Sigmoid colon (tissue), 7 donors: Measurements from ENCODE around the gene RAD17. TPM values are rescaled to one million over a fixed set of nuclear protein-coding genes. Genes with fewer than 3 reads are reported as not detected.

ENCODE experiments used
- DNase-seq: peaks from one replicate; pipeline ENCODE4 v3.0.0-alpha.2; 2019
- H3K27ac ChIP-seq, 4 donors: fragments of 200-600 bp; sonication (generic); one replicate each; pipeline ENCODE4 v1.5.1; 2016 to 2019; ENCODE audit warnings: mild to moderate bottlenecking in 1 of 4
- H3K27me3 ChIP-seq, 3 donors: fragments of 200-600 bp; sonication (generic); one replicate each; pipeline ENCODE4 v1.5.1; 2019; ENCODE audit warnings: mild to moderate bottlenecking in 1 of 3
- H3K36me3 ChIP-seq, 4 donors: fragments of 200-600 bp; sonication (generic); one replicate each; pipeline ENCODE4 v1.5.1; 2016 to 2019
- H3K4me1 ChIP-seq, 4 donors: fragments of 200-600 bp; sonication (generic); one replicate each; pipeline ENCODE4 v1.5.1; 2017 to 2019
- H3K4me3 ChIP-seq, 4 donors: fragments of 200-600 bp; sonication (generic); one replicate each; pipeline ENCODE4 v1.5.1; 2017 to 2019; ENCODE audit warnings: mild to moderate bottlenecking in 2 of 4, moderate library complexity in 1 of 4
- H3K9me3 ChIP-seq, 4 donors: fragments of 200-600 bp in 3 of 4; sonication (generic) in 3 of 4; one replicate each; pipeline versions ENCODE4 v1.5.1 to v1.6.1; 2013 to 2019
- EP300 ChIP-seq, 4 donors: sonication (generic); formaldehyde crosslinking; IDR thresholded peaks; one replicate each; pipeline ENCODE4 v1.6.1; 2017; ENCODE audit warnings: antibody characterized with exemption in 4 of 4
- POLR2A ChIP-seq, 2 donors: fragments of 450-650 bp; IDR thresholded peaks; one replicate each; pipeline ENCODE4 v1.6.1; 2016; ENCODE audit warnings: antibody characterized with exemption in 2 of 2, mild to moderate bottlenecking in 2 of 2, moderate library complexity in 2 of 2
- POLR2AphosphoS5 ChIP-seq, 4 donors: sonication (generic); formaldehyde crosslinking; IDR thresholded peaks; one replicate each; pipeline ENCODE4 v1.6.1; 2017; ENCODE audit warnings: antibody characterized with exemption in 4 of 4
- WGBS, 2 donors: extraction: QIAGEN DNeasy Blood & Tissue Kit; methylation state at CpG; one replicate each; pipeline ENCODE4 v1.1.7; 2013; 5-methylcytosine and 5-hydroxymethylcytosine counted together
- intact Hi-C: fragments of 100-400 bp; cut with DNase I; formaldehyde crosslinking; loops from one replicate; pipeline ENCODE4 v1.15.1; 2023
- polyA plus RNA-seq, 3 donors: library from polyadenylated mRNA; stranded (reverse); fragments of 200-250 nt; gene quantifications; one replicate each; pipeline ENCODE4 v1.2.3, GENCODE V29; 2013
- total RNA-seq, 4 donors: library from RNA; depleted of rRNA; stranded (reverse); fragments of >200 nt; gene quantifications; one replicate each; pipeline ENCODE4 v1.1.0, GENCODE V29; 2016
- TF ChIP-seq, protein P1 (sequence below), 4 experiments: fragments of 450-650 bp in 3 of 4; fragments of 200-600 bp in 1 of 4; IDR thresholded peaks; one replicate each; pipeline ENCODE4 v1.5.1; 2016 to 2019; ENCODE audit warnings: antibody characterized with exemption in 4 of 4, mild to moderate bottlenecking in 3 of 4, moderate library complexity in 2 of 4
- donor health status: healthy with polysubstance abuse.
- donor health status: Bipolar disorder and iron deficiency.
- donor health status: healthy.

Gene RAD17
- total and polyA plus RNA-seq, 7 donors, result 13.1 to 25.3 (median 18.3) TPM

DNA sequence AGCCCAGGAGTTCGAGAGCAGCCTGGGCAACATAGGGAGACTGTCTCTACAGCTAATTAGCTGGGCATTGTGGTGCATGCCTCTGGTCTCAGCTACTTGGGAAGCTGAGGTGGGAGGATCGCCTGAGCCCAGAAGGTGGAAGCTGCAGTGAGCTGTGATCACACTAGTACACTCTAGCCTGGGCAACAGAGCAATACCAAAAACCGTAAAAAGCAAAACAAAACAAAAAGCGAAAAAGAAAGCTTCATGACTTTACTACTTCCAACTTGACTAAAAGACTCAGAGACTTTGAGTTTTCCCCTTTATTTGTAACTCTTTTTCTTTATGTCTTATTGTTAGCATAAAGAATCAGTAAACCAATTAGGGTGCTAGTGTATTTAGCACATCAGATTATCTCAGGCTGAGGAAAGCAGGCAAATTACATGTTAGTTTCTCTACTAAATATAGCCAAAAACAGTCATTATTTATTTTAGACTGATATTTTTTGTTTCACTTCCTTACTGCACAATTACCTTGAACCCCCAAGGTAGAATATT, 5.4 kb downstream of the RAD17 start:
- intact Hi-C loops, result no loop called here
- H3K4me3 ChIP-seq, result no peak overlapping the region
- DNase-seq, result no peak
- H3K27me3 ChIP-seq, result no peaks in the 10 kb centered on the region
- 90 to 93% methylated on average over 4 of the region's 4 CpGs for WGBS, 2 donors
- H3K9me3 ChIP-seq, result no peaks in the 10 kb centered on the region
- H3K27ac ChIP-seq, result no peak overlapping the region
- H3K4me1 ChIP-seq, result peaks cover 0 to 21% (median 10%) of the 10 kb centered on the region in 4 donors
- H3K36me3 ChIP-seq, result peaks cover 0 to 47% (median 0%) of the 10 kb centered on the region in 4 donors
- TF ChIP-seq POLR2A (IDR thresholded peaks at IDR 0.05), result no peak
- TF ChIP-seq, protein P1, sequence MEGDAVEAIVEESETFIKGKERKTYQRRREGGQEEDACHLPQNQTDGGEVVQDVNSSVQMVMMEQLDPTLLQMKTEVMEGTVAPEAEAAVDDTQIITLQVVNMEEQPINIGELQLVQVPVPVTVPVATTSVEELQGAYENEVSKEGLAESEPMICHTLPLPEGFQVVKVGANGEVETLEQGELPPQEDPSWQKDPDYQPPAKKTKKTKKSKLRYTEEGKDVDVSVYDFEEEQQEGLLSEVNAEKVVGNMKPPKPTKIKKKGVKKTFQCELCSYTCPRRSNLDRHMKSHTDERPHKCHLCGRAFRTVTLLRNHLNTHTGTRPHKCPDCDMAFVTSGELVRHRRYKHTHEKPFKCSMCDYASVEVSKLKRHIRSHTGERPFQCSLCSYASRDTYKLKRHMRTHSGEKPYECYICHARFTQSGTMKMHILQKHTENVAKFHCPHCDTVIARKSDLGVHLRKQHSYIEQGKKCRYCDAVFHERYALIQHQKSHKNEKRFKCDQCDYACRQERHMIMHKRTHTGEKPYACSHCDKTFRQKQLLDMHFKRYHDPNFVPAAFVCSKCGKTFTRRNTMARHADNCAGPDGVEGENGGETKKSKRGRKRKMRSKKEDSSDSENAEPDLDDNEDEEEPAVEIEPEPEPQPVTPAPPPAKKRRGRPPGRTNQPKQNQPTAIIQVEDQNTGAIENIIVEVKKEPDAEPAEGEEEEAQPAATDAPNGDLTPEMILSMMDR (IDR thresholded peaks at IDR 0.05), result no peak
- TF ChIP-seq EP300 (IDR thresholded peaks at IDR 0.05), result no peak
- TF ChIP-seq POLR2AphosphoS5 (IDR thresholded peaks at IDR 0.05), result no peak

- H3K27ac ChIP-seq, result no peak overlapping the region
- no peaks in the 10 kb centered on the region for H3K9me3 ChIP-seq
- H3K4me3 ChIP-seq, result no peak overlapping the region
- DNase-seq, result no peak
- no peaks in the 10 kb centered on the region for H3K27me3 ChIP-seq
- TF ChIP-seq POLR2AphosphoS5 (IDR thresholded peaks at IDR 0.05) (no peak), POLR2A (IDR thresholded peaks at IDR 0.05) (no peak), EP300 (IDR thresholded peaks at IDR 0.05) (no peak)
- TF ChIP-seq, protein P1 (IDR thresholded peaks at IDR 0.05), result no peak
- peaks cover 0 to 80% (median 11%) of the 10 kb centered on the region in 4 donors for H3K36me3 ChIP-seq
- intact Hi-C loops, result no loop called here
- H3K4me1 ChIP-seq, result no peaks in the 10 kb centered on the region
Observed at GRCh38 chr5:69378376-69378775, 8.8 kb downstream of the RAD17 start.

DNA sequence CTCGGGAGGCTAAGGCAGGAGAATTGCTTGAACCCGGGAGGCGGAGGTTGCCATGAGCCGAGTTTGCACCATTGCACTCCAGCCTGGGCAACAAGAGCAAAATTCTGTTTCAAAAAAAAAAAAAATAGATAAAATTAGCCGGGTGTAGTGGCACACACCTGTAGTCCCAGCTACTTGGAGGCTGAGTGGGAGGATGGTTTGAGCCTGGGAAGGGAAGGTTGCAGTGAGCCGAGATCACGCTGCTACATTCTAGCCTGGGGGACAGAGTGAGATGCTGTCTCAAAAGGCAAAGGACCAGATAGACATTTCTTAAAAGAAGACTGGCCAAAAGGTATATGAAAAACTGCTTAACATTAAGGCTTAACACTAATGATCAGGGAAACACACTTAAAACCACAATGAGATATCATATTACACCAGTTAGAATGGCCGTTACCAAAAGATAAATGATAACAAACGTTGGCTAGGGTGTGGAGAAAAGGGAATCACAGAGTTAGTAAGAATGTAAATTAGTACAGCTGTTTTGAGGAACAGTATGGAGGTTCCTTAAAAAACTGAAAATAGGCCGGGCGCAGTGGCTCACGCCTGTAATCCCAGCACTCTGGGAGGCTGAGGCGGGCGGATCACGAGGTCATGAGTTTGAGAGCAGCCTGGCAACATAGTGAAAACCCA, 35.2 kb downstream of the RAD17 start:
- TF ChIP-seq, protein P1 (IDR thresholded peaks at IDR 0.05), result no peak
- TF ChIP-seq POLR2A (IDR thresholded peaks at IDR 0.05) (no peak), EP300 (IDR thresholded peaks at IDR 0.05) (no peak), POLR2AphosphoS5 (IDR thresholded peaks at IDR 0.05) (no peak)
- Histone ChIP-seq H3K4me1 (no peaks in the 10 kb centered on the region), H3K27ac (no peak overlapping the region), H3K36me3 (peaks cover 0 to 89% (median 11%) of the 10 kb centered on the region in 4 donors), H3K9me3 (no peaks in the 10 kb centered on the region), H3K4me3 (no peak overlapping the region), H3K27me3 (no peaks in the 10 kb centered on the region)
- no peak for DNase-seq
- intact Hi-C loops, result no loop called here
- 88 to 92% methylated on average over 15 of the region's 15 CpGs for WGBS, 2 donors

GRCh38 chr5:69414885-69415583, 45.4 kb downstream of the RAD17 start, which contains the start of gene MARVELD2:
TSS of gene MARVELD2 (plus strand) at chr5:69415116. CDS start at chr5:69419386, 4,270 bp downstream.
- no peak for DNase-seq
- Histone ChIP-seq H3K27ac (peak within 1 kb of the TSS in 1 of 4 donors; percentile 8), H3K4me3 (peak within 1 kb of the TSS; percentile 22 to 61 (median 57)), H3K4me1 (peaks cover 0 to 7% (median 0%) of the 10 kb centered on the region in 4 donors), H3K9me3 (no peaks in the 10 kb centered on the region), H3K36me3 (peaks cover 0 to 40% (median 4%) of the 10 kb centered on the region in 4 donors), H3K27me3 (peaks cover 0 to 4% (median 0%) of the 10 kb centered on the region in 3 donors)
- TF ChIP-seq, protein P1 (IDR thresholded peaks at IDR 0.05), result peak in 1 of 4 experiments; percentile 35
- TF ChIP-seq POLR2AphosphoS5 (IDR thresholded peaks at IDR 0.05) (no peak), POLR2A (IDR thresholded peaks at IDR 0.05) (peak in 1 of 2 donors; percentile 13)
- WGBS, 2 donors, result 6 to 9% methylated on average over 78 of the region's 78 CpGs
- intact Hi-C loops, result no loop called here
